GM18861 (cell line): Measurements from ENCODE around the gene ATP23.

ENCODE experiments used
- ATAC-seq: cut with Tn5 transposase; IDR thresholded peaks from one replicate; pipeline ENCODE4 v1.9.1; 2021; ENCODE audit not compliant: unreplicated experiment

Gene ATP23, protein sequence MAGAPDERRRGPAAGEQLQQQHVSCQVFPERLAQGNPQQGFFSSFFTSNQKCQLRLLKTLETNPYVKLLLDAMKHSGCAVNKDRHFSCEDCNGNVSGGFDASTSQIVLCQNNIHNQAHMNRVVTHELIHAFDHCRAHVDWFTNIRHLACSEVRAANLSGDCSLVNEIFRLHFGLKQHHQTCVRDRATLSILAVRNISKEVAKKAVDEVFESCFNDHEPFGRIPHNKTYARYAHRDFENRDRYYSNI

DNA sequence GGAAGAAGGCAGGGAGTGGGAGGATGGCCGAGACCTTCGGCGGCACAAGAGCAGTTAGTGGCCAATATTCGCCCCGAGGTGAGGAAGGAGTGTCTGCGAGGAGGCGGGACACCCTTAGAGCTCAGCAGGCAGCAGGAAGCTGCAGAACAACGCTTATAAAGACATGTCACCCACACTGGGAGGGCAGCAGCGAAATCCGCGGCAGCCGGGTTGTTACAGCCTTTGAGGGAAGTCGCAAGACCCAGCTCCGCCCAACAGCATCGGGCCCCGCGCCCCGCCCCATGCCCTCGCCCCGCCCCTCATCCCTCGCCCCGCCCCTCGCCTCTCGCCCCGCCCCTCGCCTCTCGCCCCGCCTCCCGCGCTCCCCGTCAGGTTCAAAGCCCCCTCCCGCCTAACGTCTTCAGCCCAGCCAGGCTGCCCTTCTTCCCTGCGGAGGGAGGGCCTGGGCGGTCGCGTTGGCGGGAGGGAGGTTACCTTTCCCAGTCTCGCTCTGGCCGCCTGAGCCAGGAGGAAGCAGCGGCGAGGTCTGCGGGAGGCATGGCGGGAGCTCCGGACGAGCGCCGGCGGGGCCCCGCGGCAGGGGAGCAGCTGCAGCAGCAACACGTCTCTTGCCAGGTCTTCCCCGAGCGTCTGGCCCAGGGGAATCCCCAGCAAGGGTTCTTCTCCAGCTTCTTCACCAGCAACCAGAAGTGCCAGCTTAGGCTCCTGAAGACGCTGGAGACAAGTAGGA is at the start of gene ATP23:
Gene ATP23 (plus strand): TSS at position 403 of the 730 bp plus-strand sequence. CDS start 135 bp downstream, at position 538.
- ATAC-seq = peak; percentile 88

DNA sequence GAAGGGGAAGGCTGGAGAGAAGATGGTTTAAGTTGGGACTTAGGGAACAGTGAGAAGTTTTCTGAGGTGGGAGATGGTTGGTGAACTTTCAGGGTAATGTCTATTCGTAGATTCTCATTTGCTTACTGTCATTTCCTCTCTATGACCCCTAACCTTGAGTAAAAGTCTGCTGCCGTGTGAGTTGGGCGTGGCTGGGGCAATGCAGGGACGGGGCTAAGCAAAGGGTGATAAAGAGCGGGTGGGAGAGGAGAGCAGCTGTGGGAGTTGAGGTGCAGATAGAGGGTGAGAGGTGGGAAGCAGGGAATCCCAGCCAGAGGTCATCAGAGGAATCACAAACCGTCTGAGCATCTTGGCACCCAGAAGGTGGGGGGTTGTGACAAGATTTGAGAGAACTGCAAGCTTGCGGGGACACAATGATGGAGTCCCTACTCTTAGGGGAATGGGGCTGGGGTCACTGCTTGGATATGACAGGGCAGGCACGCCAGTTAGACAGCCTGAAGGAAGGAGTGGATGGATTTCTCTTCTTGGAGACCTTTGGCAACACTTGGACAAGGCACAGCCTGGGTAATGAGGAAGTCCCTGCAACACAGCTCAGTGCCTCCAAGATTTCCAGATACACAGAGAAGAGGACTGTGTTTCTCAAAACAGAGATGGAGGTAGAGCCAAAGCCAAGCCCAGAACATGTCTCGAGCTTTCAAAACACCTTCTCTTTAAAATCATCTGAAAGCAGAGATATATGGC is 49.0 kb upstream of the ATP23 start:
- ATAC-seq = no peak

DNA sequence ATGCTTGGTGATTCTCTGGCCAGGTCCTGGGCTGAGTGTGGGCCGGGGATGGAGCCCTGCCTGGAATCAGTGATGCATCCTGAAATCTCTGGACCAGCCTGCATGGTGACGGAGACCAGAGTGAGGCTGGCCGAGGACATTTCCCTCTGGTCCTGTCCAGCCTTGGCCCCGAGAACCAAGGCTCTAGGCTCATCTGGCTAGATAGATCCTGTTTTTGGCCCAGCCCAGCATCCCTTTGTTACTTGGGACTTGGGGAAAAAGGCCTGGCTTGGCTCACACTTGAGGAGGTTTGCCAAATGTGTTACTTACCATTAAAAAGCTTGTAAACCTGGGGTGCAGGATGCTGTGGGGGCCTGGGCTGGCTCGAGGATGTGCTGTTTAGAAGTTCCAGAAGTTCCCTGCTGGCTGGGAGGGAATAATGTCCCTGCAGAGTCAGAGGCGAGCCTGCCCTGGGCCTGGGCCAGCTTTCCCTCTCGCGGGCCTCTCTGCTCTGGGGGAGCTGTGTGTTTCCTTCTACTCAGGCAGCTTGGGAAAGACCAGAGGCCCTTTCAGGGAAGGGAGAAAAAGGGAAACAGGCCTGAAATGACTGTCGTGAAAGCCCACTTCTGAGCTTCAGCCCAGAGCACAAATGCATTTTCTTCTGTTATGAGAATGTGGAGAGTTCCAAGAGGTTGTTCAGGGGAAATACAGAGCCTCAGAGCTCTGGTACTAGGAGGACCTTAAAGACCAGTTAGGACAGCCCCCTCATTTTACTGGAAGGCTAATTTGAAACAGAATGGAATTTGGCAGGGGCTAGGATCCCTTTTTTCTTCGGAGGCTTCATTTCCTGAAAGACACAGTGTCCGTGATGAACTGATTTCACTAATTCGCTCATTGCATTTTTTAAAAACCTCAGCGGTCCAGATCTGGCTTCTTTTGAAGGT is 47.7 kb upstream of the ATP23 start:
- no peak for ATAC-seq

DNA sequence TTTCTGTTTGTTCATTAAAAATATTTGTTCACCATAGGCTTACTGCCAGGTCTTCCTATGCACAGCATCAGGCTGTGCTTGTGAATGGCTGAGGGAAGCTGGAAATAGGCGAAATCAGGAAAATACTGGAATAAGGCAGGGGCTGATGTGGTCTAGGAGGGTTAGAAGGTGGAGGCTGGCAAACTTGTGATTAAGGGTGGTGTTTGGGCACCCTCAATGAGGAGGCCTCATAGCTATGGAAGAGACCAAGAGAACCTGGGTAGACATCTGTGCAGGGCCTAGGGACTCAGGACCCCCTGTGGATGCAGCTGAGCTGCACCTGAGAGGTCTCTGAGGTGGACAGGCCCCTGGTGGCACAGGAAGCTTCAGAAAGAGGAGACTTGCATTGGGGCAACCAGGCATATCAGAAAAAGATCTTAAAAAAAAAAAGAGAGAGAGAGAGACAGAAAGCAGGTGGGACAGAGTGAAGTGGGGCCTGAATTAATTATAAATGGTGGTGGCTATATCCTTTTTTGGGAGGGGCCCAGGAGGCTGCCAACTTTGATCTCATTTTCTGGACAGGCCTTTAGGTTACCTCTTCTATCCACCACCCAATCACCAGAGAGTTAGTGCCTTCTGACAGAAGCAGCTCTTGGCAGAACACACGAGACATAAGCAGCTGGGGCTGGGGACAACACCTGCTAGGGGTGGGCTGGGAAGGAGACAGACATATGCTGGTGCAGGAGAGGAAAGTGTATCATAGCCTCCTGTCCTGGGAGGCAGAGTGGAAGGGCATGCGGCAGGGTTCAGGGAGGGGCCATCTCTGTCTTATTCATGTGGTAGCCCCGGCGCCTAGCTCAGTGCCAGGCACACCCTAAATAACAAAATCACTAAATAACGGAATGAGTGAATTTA is 46.7 kb upstream of the ATP23 start:
- ATAC-seq = no peak

DNA sequence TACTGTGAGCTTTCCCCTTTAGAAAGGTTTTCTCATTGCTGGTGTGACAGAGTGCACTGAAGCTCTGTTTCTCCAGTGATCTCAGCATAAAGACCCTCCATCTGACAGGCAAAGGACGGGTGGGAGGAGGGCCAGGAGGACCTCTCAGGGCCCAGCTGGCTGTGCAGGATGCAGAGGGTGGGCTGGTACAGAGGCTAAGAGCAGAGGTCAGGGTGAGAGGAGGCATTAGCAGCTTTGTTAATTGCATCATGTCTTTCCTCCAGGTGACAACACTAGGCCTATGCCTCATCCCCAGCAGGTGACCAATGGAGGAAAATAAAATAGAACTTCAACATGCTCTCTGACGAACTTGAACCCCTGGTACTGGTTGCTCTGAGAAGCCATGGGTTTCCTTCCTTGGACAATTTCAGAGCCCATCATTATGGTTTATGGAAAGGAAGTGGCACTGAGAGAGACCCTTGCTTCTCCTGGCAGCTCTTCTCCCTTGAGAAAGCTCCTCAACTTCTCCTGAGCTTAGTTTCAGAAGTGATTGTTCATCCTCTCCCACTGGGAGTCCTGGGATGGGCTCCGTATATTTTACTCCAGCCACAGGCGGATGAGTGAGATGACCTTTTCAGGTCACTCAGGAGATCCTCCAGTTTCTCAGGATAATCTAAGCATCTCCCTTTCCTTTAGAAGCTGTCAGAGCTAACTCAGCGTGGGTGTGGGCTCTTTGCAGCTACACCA is 45.8 kb upstream of the ATP23 start:
- ATAC-seq = no peak

DNA sequence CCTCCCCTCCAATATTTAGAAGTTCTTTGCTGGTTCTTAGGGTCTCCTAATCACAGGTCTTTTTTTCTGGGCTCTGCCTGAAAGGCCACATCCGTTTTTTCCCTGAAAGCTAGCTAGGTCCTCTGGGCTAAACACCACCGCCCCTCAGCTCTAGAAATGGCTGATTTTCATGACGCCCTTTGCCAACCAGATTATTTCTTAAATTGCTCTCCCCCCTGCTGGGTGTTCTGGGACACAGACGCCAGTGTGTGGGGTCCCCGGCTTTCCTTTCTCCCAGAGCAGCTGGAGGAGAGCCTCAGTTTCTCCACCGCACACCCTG is 45.3 kb upstream of the ATP23 start:
- ATAC-seq = no peak

DNA sequence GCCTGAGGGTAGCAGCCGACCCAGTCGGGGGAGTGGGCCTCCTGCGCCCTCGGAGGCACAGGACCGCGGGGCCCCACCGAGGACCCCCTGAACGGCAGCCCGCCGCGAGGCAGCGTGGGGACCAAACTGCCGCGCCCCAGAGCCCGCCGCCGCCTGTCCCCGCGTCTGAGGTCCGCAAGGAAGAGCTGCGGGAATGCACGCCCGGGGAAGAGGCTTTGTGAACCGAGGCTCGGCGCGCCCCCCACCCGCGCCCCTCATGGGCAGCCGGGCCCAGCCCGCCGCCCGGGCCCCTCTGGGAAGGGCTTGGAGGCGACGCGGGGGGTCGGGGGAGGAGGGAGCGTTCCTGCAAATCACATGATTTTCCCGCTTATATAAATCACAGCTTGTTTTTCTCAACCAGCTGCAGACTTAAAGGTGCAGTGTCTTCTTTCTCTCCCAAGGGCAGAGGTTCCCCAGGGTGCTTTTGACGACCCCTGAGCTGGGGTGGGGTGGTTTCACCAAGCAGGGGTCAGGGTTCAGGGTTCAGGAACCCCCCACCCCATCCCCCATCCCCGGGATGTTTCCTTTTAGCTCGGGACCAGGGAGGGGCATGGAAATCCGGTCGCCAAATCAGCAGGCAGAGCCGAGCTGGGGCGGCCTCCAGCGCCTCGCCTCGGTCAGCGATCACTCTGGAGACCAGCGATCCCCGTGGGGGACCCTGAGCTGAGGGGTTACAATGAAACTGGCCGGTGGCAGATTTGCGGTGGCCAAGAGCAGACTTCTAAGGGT is 44.7 kb upstream of the ATP23 start:
- no peak for ATAC-seq

DNA sequence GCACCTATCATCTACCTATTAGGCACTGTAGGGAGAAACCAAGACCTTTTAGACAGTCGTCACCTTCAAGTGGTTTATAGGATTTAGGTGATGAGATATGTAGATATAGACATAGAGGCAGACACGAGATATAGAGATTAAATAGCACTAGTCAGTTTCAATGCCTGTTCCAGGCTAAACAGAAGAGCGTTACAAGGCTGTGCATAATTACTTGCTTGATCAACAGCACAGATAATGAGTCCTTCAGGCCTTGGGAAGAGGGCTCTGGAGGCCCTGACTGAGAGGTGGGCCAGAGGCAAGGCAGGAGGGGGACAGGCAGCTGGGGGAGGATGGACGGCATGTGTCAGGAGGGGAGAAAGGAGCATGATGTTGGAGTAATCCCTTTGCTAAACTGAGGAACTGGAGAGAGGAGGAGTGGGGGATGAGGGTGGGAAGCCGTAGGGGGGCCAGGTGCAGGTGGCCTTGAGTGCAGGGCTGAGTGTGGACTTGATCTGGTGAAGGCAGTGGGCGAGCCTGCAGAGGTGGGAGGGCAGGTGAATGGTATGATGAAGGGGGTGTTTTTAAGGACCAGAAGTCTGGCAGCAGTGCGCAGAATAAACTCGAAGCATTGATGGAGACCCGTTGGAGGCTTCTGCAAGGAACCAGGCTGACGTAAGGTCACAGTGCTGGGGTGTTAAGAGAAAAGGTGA is 43.9 kb upstream of the ATP23 start:
- no peak for ATAC-seq

DNA sequence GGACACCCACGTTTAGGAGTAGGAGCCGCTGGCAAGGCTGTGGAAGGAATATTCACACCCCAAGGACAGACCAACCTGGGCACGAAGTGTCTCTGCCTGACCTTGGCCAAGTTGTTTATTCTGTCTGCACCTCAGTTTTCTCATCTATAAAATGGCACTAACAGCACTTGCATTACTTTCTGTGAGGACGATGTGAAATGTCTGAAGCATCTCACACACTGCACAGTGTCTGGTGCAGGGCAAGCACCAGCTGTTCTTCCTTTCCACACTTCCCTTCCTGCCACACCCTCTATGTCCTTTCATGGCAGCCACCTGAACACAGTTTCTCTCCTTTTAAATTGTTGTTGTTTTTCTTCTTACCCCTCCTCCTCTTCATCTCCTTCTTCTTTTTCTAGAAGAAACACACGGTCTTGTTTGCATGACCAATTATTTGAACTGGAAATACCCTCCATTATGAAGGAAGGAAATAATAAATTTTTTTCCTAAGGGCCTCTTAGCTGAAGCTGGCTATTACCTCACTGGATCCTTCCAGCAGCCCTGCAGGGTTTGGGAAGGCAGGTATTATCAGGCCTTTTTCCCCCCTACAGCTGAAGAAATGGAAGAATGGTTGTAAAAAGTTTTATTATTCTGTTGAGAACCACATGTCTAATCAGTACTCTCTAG is 42.9 kb upstream of the ATP23 start:
- no peak for ATAC-seq

DNA sequence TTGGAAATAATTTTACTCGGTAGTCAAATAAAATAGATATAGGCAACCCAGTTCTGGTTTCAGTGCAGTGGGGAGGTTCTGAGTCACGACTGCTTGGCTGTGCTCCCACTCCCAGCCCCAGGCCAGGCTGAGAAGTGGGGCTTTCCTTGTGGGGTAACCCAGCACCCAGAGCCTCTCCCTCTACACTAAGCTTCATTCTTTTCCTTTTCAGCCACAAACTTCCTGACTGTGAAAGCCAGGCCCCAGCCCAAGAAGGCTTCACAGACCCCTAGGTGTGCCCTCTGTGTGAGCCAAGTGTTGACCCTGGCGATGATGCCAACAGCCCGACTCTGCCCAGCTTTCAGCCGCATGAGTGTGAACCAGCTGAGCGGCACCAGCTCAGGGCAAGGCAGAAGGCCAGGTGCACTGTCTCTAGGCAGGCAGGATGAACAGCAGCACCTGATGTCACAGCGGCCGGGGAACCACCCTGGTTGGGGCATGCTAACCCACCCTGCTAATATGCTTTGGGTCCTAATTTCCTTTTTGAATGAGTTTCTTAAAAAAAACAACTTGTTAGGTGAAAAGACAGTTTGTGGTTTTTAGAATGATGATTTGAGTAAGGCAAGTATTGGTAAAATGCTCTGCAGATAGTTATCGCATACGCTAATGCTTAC is 42.2 kb upstream of the ATP23 start:
- peak; percentile 75 for ATAC-seq

DNA sequence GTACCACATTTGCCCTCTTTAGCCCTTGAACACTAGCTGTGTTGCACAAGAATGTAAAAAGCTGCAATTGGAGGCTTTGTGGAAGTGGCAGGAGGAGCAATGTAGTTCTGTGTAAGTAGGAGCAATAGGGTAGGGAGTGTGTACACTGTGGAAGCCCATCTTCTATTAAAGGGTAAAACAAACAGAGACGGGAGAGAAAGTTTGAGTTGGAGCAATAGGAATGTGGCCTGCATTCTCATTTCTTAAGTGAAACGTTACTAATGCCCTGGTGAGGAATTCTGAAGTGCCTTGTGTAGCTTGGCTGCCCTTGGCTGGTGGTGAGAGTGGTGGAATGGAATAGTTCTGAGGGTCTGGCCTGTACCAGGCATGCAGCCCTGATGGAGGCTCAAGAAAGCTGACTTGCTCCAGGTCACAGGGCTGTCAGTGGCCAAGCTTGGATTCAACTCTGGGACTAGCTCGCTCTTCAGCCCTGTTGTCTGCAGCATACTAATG is 38.8 kb upstream of the ATP23 start:
- ATAC-seq = no peak

DNA sequence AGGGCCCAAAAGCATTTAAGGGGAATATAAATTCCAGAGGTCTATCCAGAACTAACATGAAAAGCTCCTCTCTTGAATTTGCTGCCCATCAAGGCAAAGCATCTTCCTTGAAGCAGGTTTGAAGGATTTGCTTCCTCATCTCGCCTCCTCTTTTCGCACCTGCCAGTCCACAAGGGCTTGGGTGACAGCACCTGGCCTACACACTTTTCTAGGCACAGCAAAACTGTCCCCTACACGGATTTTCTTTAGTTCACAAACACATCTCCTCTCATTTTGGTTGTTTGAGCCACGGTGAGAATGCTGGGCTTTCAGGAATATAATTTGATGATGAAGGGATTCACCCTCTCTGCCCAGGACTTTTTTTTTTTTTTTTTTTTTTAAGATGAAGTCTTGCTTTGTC is 36.9 kb upstream of the ATP23 start:
- no peak for ATAC-seq

DNA sequence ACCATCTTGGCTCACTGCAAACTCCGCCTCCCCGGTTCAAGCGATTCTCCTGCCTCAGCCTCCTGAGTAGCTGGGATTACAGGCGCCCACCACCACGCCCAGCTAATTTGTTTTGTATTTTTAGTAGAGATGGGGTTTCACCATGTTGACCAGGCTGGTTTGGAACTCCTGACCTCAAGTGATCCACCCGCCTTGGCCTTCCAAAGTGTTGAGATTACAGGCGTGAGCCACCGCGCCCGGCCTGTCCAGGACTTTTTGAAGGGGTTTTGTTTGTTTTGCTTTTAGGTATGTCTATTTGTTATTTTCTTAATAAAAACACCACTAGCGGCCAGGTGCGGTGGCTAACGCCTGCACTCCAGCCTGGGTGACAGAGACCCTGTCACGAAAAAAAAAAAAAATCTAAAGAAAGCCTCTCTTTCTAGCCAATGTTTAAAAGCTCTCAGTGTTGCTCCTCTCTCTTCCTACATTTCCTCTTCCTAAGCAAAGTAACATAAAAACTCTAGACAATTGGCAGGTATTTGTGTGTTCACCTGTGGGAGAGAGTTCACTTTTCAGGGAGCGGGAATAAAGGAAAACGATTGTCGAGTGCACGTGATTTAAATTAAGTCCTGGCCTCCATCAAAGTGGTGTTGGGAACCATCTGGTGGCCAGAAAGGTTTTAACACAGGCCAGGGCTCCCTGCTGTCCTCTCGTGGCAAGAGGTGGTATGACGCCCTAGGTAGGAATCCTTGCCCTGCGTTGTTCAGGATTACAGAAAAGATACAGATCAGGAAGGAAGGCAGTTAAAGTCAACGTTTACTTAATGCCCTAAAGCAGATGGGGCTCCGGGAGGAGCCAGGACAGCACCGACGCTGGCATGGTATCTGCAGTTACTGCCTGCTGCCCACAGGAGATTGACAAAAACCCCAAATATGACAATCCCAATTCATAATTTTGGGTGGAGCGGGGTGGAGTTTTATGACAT is 36.2 kb upstream of the ATP23 start:
- peak; percentile 81 for ATAC-seq

DNA sequence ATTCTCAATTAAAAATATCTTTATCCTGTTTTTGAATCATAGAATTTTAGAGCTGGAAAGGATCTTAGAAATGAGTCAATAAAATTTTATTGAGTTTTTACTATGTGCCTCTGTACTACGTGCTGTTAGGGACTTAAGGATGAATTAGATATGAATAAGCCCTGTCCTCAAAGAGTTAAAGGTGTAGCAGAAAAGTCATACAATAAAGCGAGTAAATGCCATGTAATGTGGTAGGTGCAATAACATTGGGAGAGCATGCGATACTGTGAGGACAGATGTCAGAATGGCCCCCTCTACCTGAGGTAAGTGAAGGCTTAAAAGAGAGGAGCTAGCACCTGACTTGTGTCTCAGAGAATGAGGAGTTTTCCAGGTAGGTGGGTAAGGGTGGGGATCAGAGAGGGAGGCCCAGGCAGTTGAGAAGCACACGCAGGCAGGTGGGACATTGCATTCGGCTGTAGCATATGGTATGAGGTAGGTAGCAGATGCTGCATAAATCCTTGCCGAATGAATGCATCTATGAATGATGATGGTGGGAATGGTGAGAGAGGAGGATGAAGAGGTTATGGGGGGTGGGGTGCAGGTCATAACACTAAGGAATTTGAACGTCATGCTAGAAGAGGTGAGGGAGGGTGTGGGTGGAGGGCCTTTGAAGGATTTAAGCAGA is 35.4 kb upstream of the ATP23 start:
- ATAC-seq = no peak

DNA sequence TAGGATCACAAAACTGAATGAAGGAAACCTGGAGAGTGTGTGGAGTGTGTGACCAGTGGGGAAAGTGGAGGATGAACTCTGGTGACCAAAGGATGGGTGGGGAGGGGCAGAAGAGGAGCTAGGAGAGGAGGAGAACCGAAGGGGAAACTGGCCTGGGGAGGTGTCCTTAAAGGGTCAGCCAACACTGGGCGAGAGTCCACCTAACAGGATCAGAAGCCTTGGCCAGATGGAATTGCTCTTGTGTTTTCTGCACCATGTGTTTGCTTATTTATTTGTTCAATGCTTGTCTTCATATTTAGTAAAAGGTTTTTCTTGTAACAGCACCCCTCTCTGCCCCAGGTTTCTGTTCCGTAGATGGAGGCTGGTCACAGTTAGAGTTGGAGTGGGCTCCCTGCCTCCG is 34.5 kb upstream of the ATP23 start:
- no peak for ATAC-seq
